ENCODE data around the gene CACNG4.
"Not testable (repeated sequence)": the region's sequence is repeated elsewhere in the genome, so short reads cannot be mapped to it uniquely, and the experiment has no call there.

CACNG4 gene

GRCh38 chr17:67018471-67019434 is 54.2 kb downstream of the CACNG4 start:
- DNase-seq: no peak

GRCh38 chr17:67019809-67020208 is 55.3 kb downstream of the CACNG4 start:
- DNase-seq: no peak

GRCh38 chr17:67020293-67020766 is 55.8 kb downstream of the CACNG4 start:
- no peak for DNase-seq

GRCh38 chr17:67021196-67021595 is 56.7 kb downstream of the CACNG4 start:
- no peak for DNase-seq

- DNase-seq: no peak
Observed at GRCh38 chr17:67021743-67022450, 57.4 kb downstream of the CACNG4 start.

- DNase-seq: no peak
Observed at GRCh38 chr17:67022451-67022810, 57.9 kb downstream of the CACNG4 start.

GRCh38 chr17:67024736-67025135 is 60.2 kb downstream of the CACNG4 start:
- no peak for DNase-seq

- DNase-seq: no peak
Observed at GRCh38 chr17:67025216-67025792, 60.8 kb downstream of the CACNG4 start.

- no peak for DNase-seq
Observed at GRCh38 chr17:67026341-67026740, 61.8 kb downstream of the CACNG4 start.

- no peak for DNase-seq
Observed at GRCh38 chr17:67027031-67027628, 62.6 kb downstream of the CACNG4 start.

- DNase-seq: no peak
Observed at GRCh38 chr17:67030641-67031040, 66.1 kb downstream of the CACNG4 start.

- DNase-seq: no peak
Observed at GRCh38 chr17:67032382-67032781, 67.9 kb downstream of the CACNG4 start.

- DNase-seq: no peak
Observed at GRCh38 chr17:67032985-67033384, 68.5 kb downstream of the CACNG4 start.

- no peak for DNase-seq
Observed at GRCh38 chr17:67033613-67034012, 69.1 kb downstream of the CACNG4 start.

GRCh38 chr17:67035131-67036083 is 70.9 kb downstream of the CACNG4 start:
- DNase-seq: no peak

- DNase-seq: no peak
Observed at GRCh38 chr17:67038861-67039365, 74.4 kb downstream of the CACNG4 start.

- no peak for DNase-seq
Observed at GRCh38 chr17:67040652-67041051, 76.1 kb downstream of the CACNG4 start.

GRCh38 chr17:67041119-67041518 is 76.6 kb downstream of the CACNG4 start:
- DNase-seq: not testable (repeated sequence)

- DNase-seq: no peak
Observed at GRCh38 chr17:67041531-67041930, 77.0 kb downstream of the CACNG4 start.

GRCh38 chr17:67041941-67042899 is 77.7 kb downstream of the CACNG4 start:
- no peak for DNase-seq

- DNase-seq: no peak
Observed at GRCh38 chr17:67043283-67043682, 78.8 kb downstream of the CACNG4 start.
